Lower leg skin (tissue), 3 donors: ENCODE data around the gene TRMU.

ENCODE experiments used
- POLR2A ChIP-seq, 2 donors: fragments of 450-650 bp; IDR thresholded peaks; one replicate each; pipeline ENCODE4 v1.6.1; 2016 to 2017; ENCODE audit warnings: antibody characterized with exemption in 2 of 2, mild to moderate bottlenecking in 1 of 2, moderate library complexity in 1 of 2
- TF ChIP-seq, protein P1 (sequence below), 3 donors: fragments of 450-650 bp; IDR thresholded peaks; one replicate each; pipeline ENCODE4 v1.5.1; 2016; ENCODE audit warnings: antibody characterized with exemption in 3 of 3, mild to moderate bottlenecking in 3 of 3, moderate library complexity in 2 of 3

DNA sequence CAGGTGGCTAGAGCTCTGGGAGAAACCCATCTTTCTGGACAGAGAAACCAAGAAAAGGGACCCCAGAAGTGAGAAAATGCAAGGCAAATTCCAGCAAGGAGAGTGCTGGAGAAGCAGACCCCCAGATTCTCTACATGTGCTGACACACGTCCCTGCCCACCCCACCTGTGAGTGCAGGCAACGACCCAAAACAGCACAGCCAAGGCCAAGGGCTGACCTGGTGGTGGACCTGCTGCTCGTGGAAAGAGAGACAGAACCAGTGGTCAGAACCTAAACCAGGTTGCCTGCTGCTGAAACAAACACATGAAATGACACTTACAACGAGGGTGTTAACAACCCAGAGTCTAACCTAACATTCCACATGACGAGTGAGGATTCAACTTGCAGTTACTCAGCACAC, 24.6 kb downstream of the TRMU start:
- TF ChIP-seq POLR2A (IDR thresholded peaks at IDR 0.05) = no peak
- TF ChIP-seq, protein P1, sequence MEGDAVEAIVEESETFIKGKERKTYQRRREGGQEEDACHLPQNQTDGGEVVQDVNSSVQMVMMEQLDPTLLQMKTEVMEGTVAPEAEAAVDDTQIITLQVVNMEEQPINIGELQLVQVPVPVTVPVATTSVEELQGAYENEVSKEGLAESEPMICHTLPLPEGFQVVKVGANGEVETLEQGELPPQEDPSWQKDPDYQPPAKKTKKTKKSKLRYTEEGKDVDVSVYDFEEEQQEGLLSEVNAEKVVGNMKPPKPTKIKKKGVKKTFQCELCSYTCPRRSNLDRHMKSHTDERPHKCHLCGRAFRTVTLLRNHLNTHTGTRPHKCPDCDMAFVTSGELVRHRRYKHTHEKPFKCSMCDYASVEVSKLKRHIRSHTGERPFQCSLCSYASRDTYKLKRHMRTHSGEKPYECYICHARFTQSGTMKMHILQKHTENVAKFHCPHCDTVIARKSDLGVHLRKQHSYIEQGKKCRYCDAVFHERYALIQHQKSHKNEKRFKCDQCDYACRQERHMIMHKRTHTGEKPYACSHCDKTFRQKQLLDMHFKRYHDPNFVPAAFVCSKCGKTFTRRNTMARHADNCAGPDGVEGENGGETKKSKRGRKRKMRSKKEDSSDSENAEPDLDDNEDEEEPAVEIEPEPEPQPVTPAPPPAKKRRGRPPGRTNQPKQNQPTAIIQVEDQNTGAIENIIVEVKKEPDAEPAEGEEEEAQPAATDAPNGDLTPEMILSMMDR (IDR thresholded peaks at IDR 0.05) = no peak
